GM12878 (cell line): ENCODE results near the gene OR8G5.
"Not testable (repeated sequence)": the region's sequence is repeated elsewhere in the genome, so short reads cannot be mapped to it uniquely, and the experiment has no call there.

ENCODE experiments used
- BRCA1 ChIP-seq: IDR thresholded peaks from 2 replicates; pipeline ENCODE4 v1.6.1; 2011; ENCODE audit warnings: low read depth, low read length, improper control_type of control experiment
- CTCF ChIP-seq, 3 experiments: IDR thresholded peaks in 2 of 3; conservative IDR thresholded peaks in 1 of 3; 2 replicates each; pipeline ENCODE4 v1.5.1; 2011; ENCODE audit warnings: low read depth in 3 of 3, low read length in 3 of 3, mild to moderate bottlenecking in 3 of 3, control low read depth in 2 of 3, moderate library complexity in 2 of 3, inconsistent platforms in 1 of 3, mixed read lengths in 1 of 3; ENCODE audit not compliant: control insufficient read depth in 2 of 3, insufficient read depth in 1 of 3; ENCODE audit errors: extremely low read depth in 1 of 3
- NKRF ChIP-seq: fragments of 450-650 bp; conservative IDR thresholded peaks from 2 replicates; pipeline ENCODE4 v1.6.1; 2017; ENCODE audit warnings: mild to moderate bottlenecking, moderate library complexity

DNA sequence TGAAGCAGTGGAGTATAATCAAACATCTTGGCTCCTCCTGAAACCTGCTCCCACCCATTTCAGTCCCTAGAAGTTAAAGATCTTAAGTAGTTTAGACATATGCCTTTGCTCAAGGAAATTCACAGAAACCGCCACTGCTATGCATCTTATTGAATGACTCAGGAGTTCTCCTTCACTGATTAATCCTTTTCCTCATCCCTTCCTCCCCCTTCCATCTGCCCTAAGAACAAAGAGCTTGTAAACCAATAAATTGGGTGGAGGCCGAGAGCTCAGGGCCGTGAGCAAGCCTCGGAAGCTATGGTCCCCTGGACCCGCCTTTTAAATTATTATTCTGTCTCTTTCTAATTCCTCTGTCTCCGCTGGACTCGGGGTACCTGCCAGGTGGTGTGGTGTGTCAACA is 14.7 kb downstream of the OR8G5 start:
- not testable (repeated sequence) for TF ChIP-seq CTCF (IDR thresholded peaks at IDR 0.05 in 2 of 3, conservative IDR thresholded peaks at IDR 0.05 in 1 of 3; ENCODE audit: control insufficient read depth in 2 of 3, extremely low read depth in 1 of 3, insufficient read depth in 1 of 3, low read depth in 3 of 3, low read length in 3 of 3); BRCA1; NKRF
